ENCODE data around the gene CEP162. TPM values are rescaled to one million over a fixed set of nuclear protein-coding genes. Genes with fewer than 3 reads are reported as not detected.
"Not testable (repeated sequence)": the region's sequence is repeated elsewhere in the genome, so short reads cannot be mapped to it uniquely, and the experiment has no call there.

CEP162 gene
- total and polyA plus RNA-seq, 2 donors from 2014 or later, result 4.6 to 14.6 TPM

DNA sequence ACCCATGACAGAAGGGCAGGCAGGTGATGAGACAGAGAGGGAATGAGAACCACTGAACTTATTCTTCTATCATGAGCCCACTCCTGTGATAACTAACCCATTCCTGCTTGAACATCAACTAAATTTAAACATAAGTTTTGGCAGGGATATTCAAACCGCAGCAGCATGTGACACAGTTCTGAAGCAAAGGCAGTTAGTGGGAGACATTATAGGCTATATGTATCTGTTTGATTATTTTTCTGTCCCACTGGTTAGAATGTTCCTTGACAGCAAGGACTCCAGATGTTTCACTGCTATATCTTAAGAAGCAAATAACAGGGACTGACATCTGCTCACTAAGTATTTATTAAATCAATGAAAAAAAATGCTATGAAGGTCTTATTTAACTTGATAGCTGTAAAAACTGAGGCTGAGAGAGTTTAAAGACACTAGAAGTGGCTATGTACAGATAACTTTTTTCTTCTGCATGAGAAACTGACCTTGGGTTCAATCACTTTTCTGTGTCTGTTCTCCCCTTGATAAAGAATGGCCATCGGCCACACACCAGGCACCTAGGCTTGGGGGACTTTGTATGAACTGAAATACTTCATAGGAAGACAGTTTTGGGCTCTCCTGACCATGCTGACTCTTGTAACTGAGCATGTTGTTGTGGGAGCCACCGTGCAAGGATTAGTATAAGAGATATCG lies 90.9 kb downstream of the CEP162 start:
- Histone ChIP-seq H3K36me3 (ENCODE audit: control insufficient read depth in 2 of 3, insufficient read depth in 3 of 3, low read length in 3 of 3) (peaks cover 0 to 3% (median 0%) of the 10 kb centered on the region in 3 donors), H3K9me3 (ENCODE audit: control insufficient read depth in 2 of 3, insufficient read depth in 1 of 3, low read length in 3 of 3) (no peaks in the 10 kb centered on the region), H3K4me1 (ENCODE audit: control insufficient read depth in 2 of 3, insufficient read depth in 2 of 3, low read depth in 1 of 3, low read length in 3 of 3) (no peaks in the 10 kb centered on the region), H3K27me3 (ENCODE audit: control insufficient read depth, insufficient read depth, low read length) (no peaks in the 10 kb centered on the region), H3K9ac (ENCODE audit: low read length in 3 of 3) (no peak overlapping the region), H3K27ac (ENCODE audit: low read depth in 2 of 2, low read length in 2 of 2) (no peak overlapping the region), H3K4me3 (ENCODE audit: low read length in 3 of 3) (no peak overlapping the region)
- TF ChIP-seq, protein P1, sequence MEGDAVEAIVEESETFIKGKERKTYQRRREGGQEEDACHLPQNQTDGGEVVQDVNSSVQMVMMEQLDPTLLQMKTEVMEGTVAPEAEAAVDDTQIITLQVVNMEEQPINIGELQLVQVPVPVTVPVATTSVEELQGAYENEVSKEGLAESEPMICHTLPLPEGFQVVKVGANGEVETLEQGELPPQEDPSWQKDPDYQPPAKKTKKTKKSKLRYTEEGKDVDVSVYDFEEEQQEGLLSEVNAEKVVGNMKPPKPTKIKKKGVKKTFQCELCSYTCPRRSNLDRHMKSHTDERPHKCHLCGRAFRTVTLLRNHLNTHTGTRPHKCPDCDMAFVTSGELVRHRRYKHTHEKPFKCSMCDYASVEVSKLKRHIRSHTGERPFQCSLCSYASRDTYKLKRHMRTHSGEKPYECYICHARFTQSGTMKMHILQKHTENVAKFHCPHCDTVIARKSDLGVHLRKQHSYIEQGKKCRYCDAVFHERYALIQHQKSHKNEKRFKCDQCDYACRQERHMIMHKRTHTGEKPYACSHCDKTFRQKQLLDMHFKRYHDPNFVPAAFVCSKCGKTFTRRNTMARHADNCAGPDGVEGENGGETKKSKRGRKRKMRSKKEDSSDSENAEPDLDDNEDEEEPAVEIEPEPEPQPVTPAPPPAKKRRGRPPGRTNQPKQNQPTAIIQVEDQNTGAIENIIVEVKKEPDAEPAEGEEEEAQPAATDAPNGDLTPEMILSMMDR (IDR thresholded peaks at IDR 0.05; ENCODE audit: borderline replicate concordance, extremely low read depth, insufficient read depth), result no peak
- FAIRE-seq (no peak), DNase-seq (no peak)
- intact Hi-C loops (cut with DNase I), result no loop called here

GRCh38 chr6:84135291-84135690 lies 92.2 kb downstream of the CEP162 start:
- Histone ChIP-seq H3K9ac (ENCODE audit: low read length in 3 of 3) (no peak overlapping the region), H3K27me3 (ENCODE audit: control insufficient read depth, insufficient read depth, low read length) (no peaks in the 10 kb centered on the region), H3K27ac (ENCODE audit: low read depth in 2 of 2, low read length in 2 of 2) (no peak overlapping the region), H3K4me1 (ENCODE audit: control insufficient read depth in 2 of 3, insufficient read depth in 2 of 3, low read depth in 1 of 3, low read length in 3 of 3) (no peaks in the 10 kb centered on the region), H3K9me3 (ENCODE audit: control insufficient read depth in 2 of 3, insufficient read depth in 1 of 3, low read length in 3 of 3) (no peaks in the 10 kb centered on the region), H3K4me3 (ENCODE audit: low read length in 3 of 3) (no peak overlapping the region), H3K36me3 (ENCODE audit: control insufficient read depth in 2 of 3, insufficient read depth in 3 of 3, low read length in 3 of 3) (peaks cover 0 to 3% (median 0%) of the 10 kb centered on the region in 3 donors)
- DNase-seq (no peak), FAIRE-seq (no peak)
- TF ChIP-seq, protein P1 (IDR thresholded peaks at IDR 0.05; ENCODE audit: borderline replicate concordance, extremely low read depth, insufficient read depth), result no peak
- intact Hi-C loops (cut with DNase I), result no loop called here

DNA sequence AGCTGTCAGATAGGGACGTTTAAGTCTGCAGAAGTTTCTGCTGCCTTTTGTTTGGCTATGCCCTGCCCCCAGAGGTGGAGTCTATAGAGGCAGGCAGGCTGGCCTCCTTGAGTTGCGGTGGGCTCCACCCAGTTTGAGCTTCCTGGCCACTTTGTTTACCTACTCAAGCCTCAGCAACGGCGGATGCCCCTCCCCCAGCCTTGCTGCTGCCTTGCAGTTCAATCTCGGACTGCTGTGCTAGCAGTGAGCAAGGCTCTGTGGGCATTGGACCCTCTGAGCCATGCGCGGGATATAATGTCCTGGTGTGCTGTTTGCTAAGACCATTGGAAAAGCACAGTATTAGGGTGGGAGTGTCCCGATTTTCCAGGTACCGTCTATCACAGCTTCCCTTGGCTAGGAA lies 94.1 kb downstream of the CEP162 start:
- H3K27ac ChIP-seq (ENCODE audit: low read depth in 2 of 2, low read length in 2 of 2); H3K9ac ChIP-seq (ENCODE audit: low read length in 3 of 3); FAIRE-seq; H3K27me3 ChIP-seq (ENCODE audit: control insufficient read depth, insufficient read depth, low read length); H3K36me3 ChIP-seq (ENCODE audit: control insufficient read depth in 2 of 3, insufficient read depth in 3 of 3, low read length in 3 of 3); intact Hi-C loops (cut with DNase I); H3K4me1 ChIP-seq (ENCODE audit: control insufficient read depth in 2 of 3, insufficient read depth in 2 of 3, low read depth in 1 of 3, low read length in 3 of 3); H3K4me3 ChIP-seq (ENCODE audit: low read length in 3 of 3); H3K9me3 ChIP-seq (ENCODE audit: control insufficient read depth in 2 of 3, insufficient read depth in 1 of 3, low read length in 3 of 3): not testable (repeated sequence)
- peak in 1 of 5 donors; percentile 58 for DNase-seq

GRCh38 chr6:84129588-84129987 lies 97.9 kb downstream of the CEP162 start:
- DNase-seq; intact Hi-C loops (cut with DNase I); FAIRE-seq; H3K36me3 ChIP-seq (ENCODE audit: control insufficient read depth in 2 of 3, insufficient read depth in 3 of 3, low read length in 3 of 3); H3K9me3 ChIP-seq (ENCODE audit: control insufficient read depth in 2 of 3, insufficient read depth in 1 of 3, low read length in 3 of 3); H3K9ac ChIP-seq (ENCODE audit: low read length in 3 of 3); H3K4me1 ChIP-seq (ENCODE audit: control insufficient read depth in 2 of 3, insufficient read depth in 2 of 3, low read depth in 1 of 3, low read length in 3 of 3); H3K27me3 ChIP-seq (ENCODE audit: control insufficient read depth, insufficient read depth, low read length); H3K27ac ChIP-seq (ENCODE audit: low read depth in 2 of 2, low read length in 2 of 2); H3K4me3 ChIP-seq (ENCODE audit: low read length in 3 of 3): not testable (repeated sequence)
